ENCODE results near the gene SOX9. TPM values are rescaled to one million over a fixed set of nuclear protein-coding genes. Genes with fewer than 3 reads are reported as not detected.
"Not testable (repeated sequence)": the region's sequence is repeated elsewhere in the genome, so short reads cannot be mapped to it uniquely, and the experiment has no call there.

SOX9 gene
- total RNA-seq, 1 experiment from 2014 or later = 1.3 TPM

- no peak overlapping the region for H3K27ac ChIP-seq (ENCODE audit: insufficient read length, low read depth, low read length)
- no peak overlapping the region for H3K4me2 ChIP-seq (ENCODE audit: insufficient read depth, insufficient read length, low read length)
- no peak overlapping the region for H3K4ac ChIP-seq (ENCODE audit: low read depth, low read length)
These were observed 20.5 kb downstream of the SOX9 start for GRCh38 chr17:72141336-72141735.

GRCh38 chr17:72142097-72142496 is 21.3 kb downstream of the SOX9 start:
- not testable (repeated sequence) for H3K4me2 ChIP-seq (ENCODE audit: insufficient read depth, insufficient read length, low read length); H4K20me1 ChIP-seq (ENCODE audit: control insufficient read depth, insufficient read depth, insufficient read length); H3K36me3 Mint-ChIP-seq (ENCODE audit: insufficient read depth in 1 of 3, low read depth in 3 of 3); H2BK12ac ChIP-seq (ENCODE audit: insufficient read length, low read depth, low read length); H3K9me3 ChIP-seq (ENCODE audit: control insufficient read depth, low read depth, low read length); H3K23ac ChIP-seq (ENCODE audit: insufficient read length, low read depth, low read length); H3K79me1 ChIP-seq (ENCODE audit: insufficient read depth, low read depth, low read length, poor library complexity, severe bottlenecking); H2BK5ac ChIP-seq (ENCODE audit: insufficient read length, low read length); H3K79me2 ChIP-seq (ENCODE audit: insufficient read depth, low read length); H2BK20ac ChIP-seq (ENCODE audit: low read depth, low read length, poor library complexity, severe bottlenecking); H2AFZ ChIP-seq (ENCODE audit: low read length); H3K27ac ChIP-seq (ENCODE audit: insufficient read length, low read depth, low read length); H3K4me3 Mint-ChIP-seq; H3K14ac ChIP-seq (ENCODE audit: insufficient read depth, low read length); H3K27ac Mint-ChIP-seq; H3K18ac ChIP-seq (ENCODE audit: insufficient read length, low read depth, low read length); H3K9me3 Mint-ChIP-seq; H2AK5ac ChIP-seq (ENCODE audit: insufficient read length, low read length); H3T11ph ChIP-seq (ENCODE audit: low read length); H3K27me3 ChIP-seq (ENCODE audit: insufficient read depth, low read length); H4K8ac ChIP-seq (replicated peaks; ENCODE audit: insufficient read length, low read depth, low read length); H4K5ac ChIP-seq (ENCODE audit: insufficient read length, low read depth, low read length); H2BK120ac ChIP-seq (ENCODE audit: low read depth, low read length, poor library complexity, severe bottlenecking); H3K23me2 ChIP-seq (ENCODE audit: insufficient read length, low read depth, low read length, poor library complexity, severe bottlenecking); DNase-seq; H3K4ac ChIP-seq (ENCODE audit: low read depth, low read length); H4K91ac ChIP-seq (ENCODE audit: insufficient read length, low read depth, low read length); H2BK15ac ChIP-seq (ENCODE audit: low read depth, low read length); H3K56ac ChIP-seq (ENCODE audit: insufficient read length, low read depth, low read length); H3K9ac ChIP-seq (ENCODE audit: extremely low read depth, insufficient read length, low read length); H3K27me3 Mint-ChIP-seq (ENCODE audit: low read depth); H3K4me1 ChIP-seq (ENCODE audit: insufficient read depth, low read length)
- no CpG with 5 or more reads among the region's 11 CpGs for WGBS (ENCODE audit: extremely low coverage, insufficient read length, low lambda C conversion rate)
- peaks cover 22 to 29% of the 10 kb centered on the region in 2 experiments for H3K4me1 Mint-ChIP-seq

More at GRCh38 chr17:72141336-72141735, 20.5 kb downstream of the SOX9 start:
- Histone ChIP-seq H2AK5ac (ENCODE audit: insufficient read length, low read length) (no peak overlapping the region), H2AFZ (ENCODE audit: low read length) (no peak overlapping the region), H2BK120ac (ENCODE audit: low read depth, low read length, poor library complexity, severe bottlenecking) (no peak overlapping the region), H3K23ac (ENCODE audit: insufficient read length, low read depth, low read length) (no peak overlapping the region), H3K9me3 (ENCODE audit: control insufficient read depth, low read depth, low read length) (no peaks in the 10 kb centered on the region), H4K91ac (ENCODE audit: insufficient read length, low read depth, low read length) (no peak overlapping the region), H2BK15ac (ENCODE audit: low read depth, low read length) (no peak overlapping the region), H3K14ac (ENCODE audit: insufficient read depth, low read length) (no peak overlapping the region), H3K18ac (ENCODE audit: insufficient read length, low read depth, low read length) (no peak overlapping the region), H2BK20ac (ENCODE audit: low read depth, low read length, poor library complexity, severe bottlenecking) (no peak overlapping the region), H3K23me2 (ENCODE audit: insufficient read length, low read depth, low read length, poor library complexity, severe bottlenecking) (no peaks in the 10 kb centered on the region), H3K4me1 (ENCODE audit: insufficient read depth, low read length) (no peaks in the 10 kb centered on the region), H2BK12ac (ENCODE audit: insufficient read length, low read depth, low read length) (no peak overlapping the region), H3K27me3 (ENCODE audit: insufficient read depth, low read length) (no peaks in the 10 kb centered on the region), H3K56ac (ENCODE audit: insufficient read length, low read depth, low read length) (no peak overlapping the region), H3K79me1 (ENCODE audit: insufficient read depth, low read depth, low read length, poor library complexity, severe bottlenecking) (no peaks in the 10 kb centered on the region), H3K9ac (ENCODE audit: extremely low read depth, insufficient read length, low read length) (no peak overlapping the region), H3T11ph (ENCODE audit: low read length) (no peak overlapping the region), H4K5ac (ENCODE audit: insufficient read length, low read depth, low read length) (no peak overlapping the region), H3K79me2 (ENCODE audit: insufficient read depth, low read length) (no peaks in the 10 kb centered on the region), H2BK5ac (ENCODE audit: insufficient read length, low read length) (no peak overlapping the region), H4K8ac (replicated peaks; ENCODE audit: insufficient read length, low read depth, low read length) (no peak overlapping the region), H4K20me1 (ENCODE audit: control insufficient read depth, insufficient read depth, insufficient read length) (no peaks in the 10 kb centered on the region)
- no peaks in the 10 kb centered on the region; a peak in 1 of 7 replicates for H3K36me3 Mint-ChIP-seq (ENCODE audit: insufficient read depth in 1 of 3, low read depth in 3 of 3)
- no peak overlapping the region for H3K27ac Mint-ChIP-seq
- no CpG with 5 or more reads among the region's 7 CpGs for WGBS (ENCODE audit: extremely low coverage, insufficient read length, low lambda C conversion rate)
- no peak overlapping the region for H3K4me3 Mint-ChIP-seq
- 0 out of 5 replicates have a peak, but pooled peaks cover 0 to under 1% of the 10 kb centered on the region in 2 experiments for H3K9me3 Mint-ChIP-seq
- peaks cover 22 to 29% of the 10 kb centered on the region in 2 experiments for H3K4me1 Mint-ChIP-seq
- TF ChIP-seq CTCF (conservative IDR thresholded peaks at IDR 0.05) = no peak
- DNase-seq = no peak
- H3K27me3 Mint-ChIP-seq (ENCODE audit: low read depth) = peaks cover 6% of the 10 kb centered on the region
